PC-9 (cell line): ENCODE results near the gene EIF3CL.
"Not testable (repeated sequence)": the region's sequence is repeated elsewhere in the genome, so short reads cannot be mapped to it uniquely, and the experiment has no call there.

Experiments used
- CTCF ChIP-seq: fragments of 200-600 bp; sonication (generic); conservative IDR thresholded peaks from 2 replicates; pipeline ENCODE4 v1.6.1; 2017; ENCODE audit warnings: mixed run types, antibody characterized with exemption, mild to moderate bottlenecking, moderate library complexity
- EZH2 ChIP-seq: fragments of 200-600 bp; sonication (generic); IDR thresholded peaks from 2 replicates; pipeline ENCODE4 v1.8.0; 2017; ENCODE audit warnings: antibody characterized with exemption, low read depth

GRCh38 chr16:28446388-28446787 lies 42.7 kb upstream of the EIF3CL start:
- not testable (repeated sequence) for TF ChIP-seq EZH2, CTCF
